NCI-H146 treated with DMSO at 0.1 percent for 48 hours (cell line): ENCODE results near the gene KRTAP5-2.
"Not testable (repeated sequence)": the region's sequence is repeated elsewhere in the genome, so short reads cannot be mapped to it uniquely, and the experiment has no call there.

ENCODE experiments used
- DNase-seq: peaks from one replicate; lab custom pipeline; 2025; ENCODE audit not compliant: unreplicated experiment; lab: John Stamatoyannopoulos, UW

Gene KRTAP5-2, protein sequence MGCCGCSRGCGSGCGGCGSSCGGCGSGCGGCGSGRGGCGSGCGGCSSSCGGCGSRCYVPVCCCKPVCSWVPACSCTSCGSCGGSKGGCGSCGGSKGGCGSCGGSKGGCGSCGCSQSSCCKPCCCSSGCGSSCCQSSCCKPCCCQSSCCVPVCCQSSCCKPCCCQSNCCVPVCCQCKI

DNA sequence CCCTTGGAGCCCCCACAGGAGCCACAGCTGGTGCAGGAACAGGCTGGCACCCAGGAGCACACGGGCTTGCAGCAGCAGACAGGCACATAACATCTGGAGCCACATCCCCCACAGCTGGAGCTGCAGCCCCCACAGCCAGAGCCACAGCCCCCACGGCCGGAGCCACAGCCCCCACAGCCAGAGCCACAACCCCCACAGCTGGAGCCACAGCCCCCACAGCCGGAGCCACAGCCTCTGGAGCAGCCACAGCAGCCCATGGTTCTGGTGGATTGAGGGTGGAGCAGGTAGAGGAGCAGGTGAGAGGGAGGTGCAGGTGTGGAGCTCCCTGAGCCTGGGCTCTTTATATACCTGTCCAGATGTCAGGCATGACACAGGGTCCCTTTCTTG, at the start of gene KRTAP5-2:
TSS of gene KRTAP5-2 (minus strand) at position 301 of the 387 bp plus-strand sequence. CDS start at position 257, 44 bp downstream.
- no peak for DNase-seq

DNA sequence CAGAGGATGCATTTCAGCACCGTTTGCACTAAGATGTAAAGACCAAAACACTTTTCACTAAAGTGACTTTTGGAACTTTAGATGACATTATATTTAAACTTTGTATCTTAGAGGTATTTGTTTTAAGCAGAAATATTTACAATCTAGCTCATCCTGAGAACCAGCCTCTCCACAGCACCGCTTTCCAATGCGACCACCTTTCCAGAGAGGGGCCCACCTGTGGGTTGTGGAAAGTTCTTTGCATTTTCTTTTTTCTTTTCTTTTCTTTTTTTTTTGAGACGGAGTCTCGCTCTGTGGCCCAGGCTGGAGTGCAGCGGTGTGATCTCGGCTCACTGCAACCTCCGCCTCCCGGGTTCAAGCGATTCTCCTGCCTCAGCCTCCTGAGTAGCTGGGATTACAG, 48.4 kb upstream of the KRTAP5-2 start:
- not testable (repeated sequence) for DNase-seq

DNA sequence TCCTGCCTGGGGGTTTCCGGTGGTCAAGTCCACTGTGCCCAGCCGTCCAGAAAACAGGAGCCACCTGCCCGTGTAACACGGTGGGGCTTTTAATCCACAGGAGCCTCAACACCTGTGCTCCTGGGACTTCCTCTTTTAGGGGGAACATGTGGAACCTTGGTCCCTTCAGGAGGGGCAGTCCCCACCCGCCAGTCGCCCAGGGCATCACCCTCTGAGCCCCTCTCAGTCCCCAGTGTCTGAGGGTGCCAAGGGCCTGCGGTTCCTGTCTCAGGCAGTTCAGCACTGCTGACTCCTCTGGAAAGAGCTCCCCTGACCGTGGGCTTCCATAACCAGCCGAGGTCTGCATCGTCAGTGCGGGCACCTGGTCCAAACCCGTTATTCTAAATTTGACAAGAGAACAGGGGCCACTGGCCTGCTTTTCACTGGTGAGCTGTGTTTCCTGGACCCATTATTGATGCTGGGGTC, 47.3 kb upstream of the KRTAP5-2 start:
- DNase-seq: no peak

DNA sequence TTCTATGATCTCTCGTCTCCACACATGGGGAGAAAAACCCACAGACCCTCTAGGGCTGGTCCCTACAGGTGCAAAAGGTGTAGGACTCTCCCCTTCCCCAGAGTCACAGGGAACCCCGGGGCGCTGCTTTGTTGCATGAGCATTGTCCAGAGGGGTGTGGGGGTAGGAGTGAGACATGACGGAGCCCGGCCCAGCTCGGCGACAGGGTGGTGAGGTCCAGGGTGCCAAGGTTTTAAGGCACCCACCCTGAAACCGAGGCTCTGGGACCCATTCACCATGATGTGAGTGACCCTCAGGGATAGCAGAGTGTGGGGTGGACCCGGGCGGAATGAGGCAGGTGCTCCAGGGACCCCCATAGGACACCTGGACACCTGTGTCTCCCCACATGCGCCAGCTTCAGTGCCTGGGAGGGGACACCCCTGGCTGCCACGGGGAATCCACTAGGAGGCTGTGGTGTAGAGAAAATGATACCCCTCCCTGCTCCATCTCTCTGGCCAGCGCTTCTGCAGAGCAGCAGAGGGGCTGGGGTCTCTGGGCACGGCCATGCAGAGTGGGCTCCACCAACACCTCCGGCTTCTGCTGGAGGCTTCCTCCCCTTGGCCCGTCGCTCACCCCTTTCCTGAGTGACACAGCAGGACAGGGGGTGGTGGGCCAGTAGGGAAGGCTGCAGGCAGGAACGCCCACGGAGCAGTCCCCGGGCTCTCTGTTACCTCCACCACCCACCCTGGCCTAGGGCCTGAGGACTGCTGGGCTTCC, 46.7 kb upstream of the KRTAP5-2 start:
- no peak for DNase-seq

- no peak for DNase-seq
Measured at GRCh38 chr11:1643146-1643690, 45.1 kb upstream of the KRTAP5-2 start.

- no peak for DNase-seq
Measured at GRCh38 chr11:1642288-1643145, 44.4 kb upstream of the KRTAP5-2 start.

- DNase-seq: no peak
Measured at GRCh38 chr11:1641096-1641495, 43.0 kb upstream of the KRTAP5-2 start.

GRCh38 chr11:1640076-1640946, 42.2 kb upstream of the KRTAP5-2 start:
- peak; percentile 47 for DNase-seq

- DNase-seq: no peak
Measured at GRCh38 chr11:1639666-1640065, 41.6 kb upstream of the KRTAP5-2 start.

DNA sequence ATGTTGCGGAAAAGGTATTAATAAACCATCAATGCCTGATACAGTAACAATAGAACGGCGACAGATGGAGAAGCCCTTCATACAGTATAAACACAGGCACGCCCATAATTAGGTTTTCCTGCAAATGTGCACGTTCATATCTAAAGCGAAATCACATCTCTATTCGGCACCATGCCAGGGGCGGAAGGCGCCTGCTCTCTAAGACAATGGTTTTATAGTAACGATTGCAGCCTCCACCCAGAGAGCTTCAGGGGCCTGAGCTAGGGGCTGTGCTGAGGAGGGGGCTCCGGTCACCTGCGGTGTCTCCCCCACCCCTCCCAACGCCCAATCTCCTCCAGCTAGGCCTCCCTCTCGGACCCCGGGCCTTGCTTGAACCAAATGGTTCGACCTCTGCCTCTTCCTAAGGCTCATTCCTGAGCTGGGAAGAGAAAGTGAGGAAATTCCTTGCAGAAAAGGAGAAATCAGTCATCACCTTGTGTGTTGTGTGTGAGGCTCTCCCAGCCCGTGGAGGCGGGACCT, 41.1 kb upstream of the KRTAP5-2 start:
- peak; percentile 87 for DNase-seq

DNA sequence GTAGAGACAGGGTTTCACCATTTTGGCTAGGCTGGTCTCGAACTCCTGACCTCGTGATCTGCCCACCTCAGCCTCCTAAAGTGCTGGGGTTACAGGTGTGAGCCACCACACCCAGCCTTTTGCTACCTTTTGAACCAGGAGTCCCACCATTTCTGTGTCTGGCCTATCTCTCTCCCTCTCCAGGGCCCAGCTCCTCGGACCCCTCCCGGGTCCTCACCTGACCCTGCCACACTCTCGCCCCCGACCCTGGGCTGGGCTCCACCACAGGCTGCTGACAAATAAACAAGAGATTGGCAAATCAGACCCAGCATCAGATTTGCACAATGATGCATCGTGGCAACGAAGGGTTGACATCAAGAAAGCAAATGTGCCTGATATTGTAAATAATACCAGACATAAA, 40.2 kb upstream of the KRTAP5-2 start:
- no peak for DNase-seq

- DNase-seq: no peak
Measured at GRCh38 chr11:1637628-1638027, 39.5 kb upstream of the KRTAP5-2 start.

- DNase-seq: no peak
Measured at GRCh38 chr11:1636291-1636950, 38.3 kb upstream of the KRTAP5-2 start.

DNA sequence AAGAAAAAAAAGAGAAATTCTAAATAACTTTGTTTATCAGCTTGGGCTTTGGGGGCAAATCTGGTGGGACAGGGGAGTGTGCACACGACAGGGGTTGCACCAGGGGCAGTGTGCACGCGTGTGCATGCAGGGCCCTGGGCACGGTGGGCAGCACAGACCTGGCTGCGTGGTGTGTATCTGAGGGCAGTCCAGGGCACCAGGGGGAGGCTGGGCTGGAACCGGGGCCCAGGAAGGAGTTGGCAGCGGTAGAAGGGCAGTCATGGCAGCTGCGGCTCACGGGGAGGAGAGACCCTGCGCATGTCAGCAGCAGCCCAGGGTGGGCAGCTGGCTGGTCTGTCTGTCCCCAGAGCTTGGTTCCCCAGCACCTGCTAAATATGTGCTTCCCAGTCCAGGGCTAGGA, 35.8 kb upstream of the KRTAP5-2 start:
- DNase-seq: no peak

DNA sequence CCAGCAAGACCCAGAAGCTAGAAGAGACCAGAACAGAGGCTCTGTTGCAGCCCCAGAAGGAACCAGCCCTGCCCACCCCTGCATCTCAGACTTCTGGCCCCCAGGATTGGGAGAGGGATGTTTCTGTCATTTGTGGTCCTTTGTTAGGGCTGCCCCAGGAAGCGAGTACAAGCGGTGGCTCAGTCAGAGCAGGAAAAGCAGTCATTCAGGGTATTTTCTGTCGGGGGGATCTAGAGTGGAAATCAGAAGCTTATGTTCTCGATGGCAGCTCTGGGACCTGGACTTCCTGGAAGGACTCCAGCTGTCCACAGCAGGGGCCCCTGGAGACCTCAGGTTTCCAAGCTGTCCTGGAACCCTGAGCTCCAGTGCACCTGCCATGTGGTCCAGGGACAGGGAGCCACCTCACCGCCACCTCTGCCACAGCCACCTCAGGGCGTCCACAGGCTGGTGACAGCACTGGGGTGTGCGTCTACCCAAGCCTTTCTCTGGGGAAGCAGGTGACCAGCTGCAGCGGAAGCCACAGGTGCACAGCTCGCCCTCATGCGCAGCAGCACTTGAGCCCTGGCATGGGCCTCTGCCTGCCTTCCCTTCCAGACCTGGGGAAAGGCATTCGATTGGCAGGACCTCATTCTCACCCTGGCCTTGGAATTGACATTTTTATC, 34.1 kb upstream of the KRTAP5-2 start:
- no peak for DNase-seq

- DNase-seq: no peak
Measured at GRCh38 chr11:1631066-1631568, 33.0 kb upstream of the KRTAP5-2 start.

GRCh38 chr11:1630271-1630670, 32.2 kb upstream of the KRTAP5-2 start:
- DNase-seq: no peak

DNA sequence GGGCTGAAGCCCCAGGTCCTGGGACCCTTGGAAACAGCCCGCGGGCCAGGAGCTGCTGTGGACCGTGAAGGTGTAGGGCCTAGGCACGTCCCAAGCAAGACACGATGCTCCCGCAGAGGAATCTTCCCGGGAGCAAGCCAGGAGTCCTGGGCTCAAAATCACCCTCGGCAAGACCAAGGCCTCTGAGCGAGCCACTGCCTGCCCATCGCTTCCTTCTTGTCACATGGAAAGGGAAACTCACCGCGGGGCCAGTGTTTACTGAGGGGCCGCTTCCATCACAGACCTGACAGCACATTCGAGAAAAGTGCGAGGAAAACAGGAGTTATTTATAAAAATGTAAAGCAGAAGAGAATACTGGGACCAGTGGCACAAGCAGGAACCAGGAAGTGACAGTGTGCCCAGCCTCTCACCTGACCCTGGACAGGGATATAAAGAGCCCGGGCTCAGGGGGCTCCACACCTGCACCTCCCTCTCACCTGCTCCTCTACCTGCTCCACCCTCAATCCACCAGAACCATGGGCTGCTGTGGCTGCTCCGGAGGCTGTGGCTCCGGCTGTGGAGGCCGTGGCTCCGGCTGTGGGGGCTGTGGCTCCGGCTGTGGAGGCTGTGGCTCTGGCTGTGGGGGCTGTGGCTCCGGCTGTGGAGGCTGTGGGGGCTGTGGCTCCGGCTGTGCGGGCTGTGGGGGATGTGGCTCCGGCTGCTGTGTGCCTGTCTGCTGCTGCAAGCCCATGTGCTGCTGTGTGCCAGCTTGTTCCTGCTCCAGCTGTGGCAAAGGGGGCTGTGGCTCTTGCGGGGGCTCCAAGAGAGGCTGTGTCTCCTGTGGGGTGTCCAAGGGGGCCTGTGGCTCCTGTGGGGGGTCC, 31.5 kb upstream of the KRTAP5-2 start, which contains the start of gene KRTAP5-5:
TSS of gene KRTAP5-5 (plus strand) at position 450 of the 860 bp plus-strand sequence. CDS start at position 516, 66 bp downstream.
- no peak for DNase-seq
